AG04450 (cell line): ENCODE results near the gene CCNDBP1. TPM values are rescaled to one million over a fixed set of nuclear protein-coding genes. Genes with fewer than 3 reads are reported as not detected.
"Not testable (repeated sequence)": the region's sequence is repeated elsewhere in the genome, so short reads cannot be mapped to it uniquely, and the experiment has no call there.

Experiments used
- CTCF ChIA-PET: fragments of 300-600, 350-600 bp; formaldehyde crosslinking; extraction: SDS; loops from one replicate; lab custom pipeline; 2022; ENCODE audit warnings: antibody characterized with exemption, inconsistent platforms; lab: Charles Lee
- POLR2A ChIA-PET: fragments of 350-600 bp; formaldehyde crosslinking; extraction: SDS; loops from one replicate; lab custom pipeline; 2021; ENCODE audit warnings: antibody characterized with exemption, inconsistent platforms; lab: Yijun Ruan, JAX
- DNase-seq: peaks from one replicate; pipeline ENCODE4 v3.0.0-alpha.2; 2011; ENCODE audit warnings: low read depth, low spot score
- H3K27ac ChIP-seq: one replicate; pipeline ENCODE4 v1.5.1; 2012; ENCODE audit warnings: low read depth, low read length, control low read depth
- H3K27me3 ChIP-seq: one replicate; pipeline ENCODE4 v1.6.0; 2012; ENCODE audit warnings: low read length; ENCODE audit not compliant: control insufficient read depth, insufficient read depth
- H3K4me3 ChIP-seq: 2 replicates; pipeline ENCODE4 v1.5.1; 2011; ENCODE audit warnings: mild to moderate bottlenecking, low read depth, low read length, control low read depth
- H3K9me3 ChIP-seq: 2 replicates; pipeline ENCODE4 v1.5.1; 2012; ENCODE audit warnings: low read length; ENCODE audit not compliant: control insufficient read depth, insufficient read depth
- CTCF ChIP-seq: IDR thresholded peaks from 2 replicates; pipeline ENCODE4 v1.5.1; 2011; ENCODE audit warnings: low read depth, low read length, control low read depth, inconsistent platforms
- polyA plus RNA-seq: library from polyadenylated mRNA; depleted of rRNA; stranded (reverse); fragments of >200 nt; gene quantifications from 2 replicates; pipeline ENCODE4 v1.2.3, GENCODE V29; 2011

CCNDBP1 gene
- polyA plus RNA-seq, 1 experiment: 54.2 TPM

- DNase-seq: no peak
- POLR2A ChIA-PET: no interaction called here
- no peak for TF ChIP-seq CTCF
- Histone ChIP-seq H3K27ac (no peak overlapping the region), H3K4me3 (no peak overlapping the region), H3K27me3 (no peaks in the 10 kb centered on the region), H3K9me3 (no peaks in the 10 kb centered on the region; the same call in 1 of the 2 replicates)
- CTCF ChIA-PET: interaction anchor here (1.2 to 1.8 kb wide), 2 partner anchors 13 to 96 kb away, joined by 5 to 14 read pairs; no protein-coding TSS in a partner anchor
Observed at GRCh38 chr15:43190178-43190577, 5.0 kb downstream of the CCNDBP1 start.

- POLR2A ChIA-PET: no interaction called here
Observed at GRCh38 chr15:43193710-43194109, 8.5 kb downstream of the CCNDBP1 start.

GRCh38 chr15:43194795-43195194 is 9.6 kb downstream of the CCNDBP1 start:
- no peak overlapping the region for H3K27ac ChIP-seq
- CTCF ChIA-PET: interaction anchor here (1.5 to 3.1 kb wide), 3 partner anchors 9 to 91 kb away, joined by 13 to 25 read pairs (median 18); no protein-coding TSS in a partner anchor

More at GRCh38 chr15:43193710-43194109, 8.5 kb downstream of the CCNDBP1 start:
- Histone ChIP-seq H3K27ac (no peak overlapping the region), H3K4me3 (no peak overlapping the region), H3K27me3 (no peaks in the 10 kb centered on the region), H3K9me3 (peaks cover 2% of the 10 kb centered on the region; the same call in 1 of the 2 replicates)
- CTCF ChIA-PET: interaction anchor here (2.3 to 3.1 kb wide), 3 partner anchors 10 to 92 kb away, joined by 18 to 25 read pairs (median 21); no protein-coding TSS in a partner anchor
- DNase-seq: no peak
- no peak for TF ChIP-seq CTCF

GRCh38 chr15:43196760-43197548 is 11.8 kb downstream of the CCNDBP1 start:
- H3K27ac ChIP-seq: no peak overlapping the region
- H3K27me3 ChIP-seq: peaks cover 4% of the 10 kb centered on the region
- no peak for DNase-seq
- H3K9me3 ChIP-seq: peaks cover 5% of the 10 kb centered on the region; the same call in 1 of the 2 replicates
- ChIA-PET CTCF (interaction anchor here (1.2 kb wide), 1 partner anchor 88 kb away, joined by 3 read pairs; no protein-coding TSS in a partner anchor), POLR2A (no interaction called here)
- no peak overlapping the region for H3K4me3 ChIP-seq
- no peak for TF ChIP-seq CTCF

More at GRCh38 chr15:43194795-43195194, 9.6 kb downstream of the CCNDBP1 start:
- POLR2A ChIA-PET: no interaction called here
- H3K9me3 ChIP-seq: peaks cover 5% of the 10 kb centered on the region; the same call in 1 of the 2 replicates
- no peak for DNase-seq
- H3K27me3 ChIP-seq: no peaks in the 10 kb centered on the region
- no peak for TF ChIP-seq CTCF
- no peak overlapping the region for H3K4me3 ChIP-seq

- H3K27me3 ChIP-seq, H3K27ac ChIP-seq, POLR2A ChIA-PET, H3K9me3 ChIP-seq, H3K4me3 ChIP-seq, DNase-seq: not testable (repeated sequence)
- CTCF ChIA-PET: interaction anchor here (1.2 kb wide), 1 partner anchor 87 kb away, joined by 3 read pairs; no protein-coding TSS in a partner anchor
Observed at GRCh38 chr15:43197773-43198172, 12.6 kb downstream of the CCNDBP1 start.

- POLR2A ChIA-PET, H3K4me3 ChIP-seq, H3K27me3 ChIP-seq, DNase-seq, CTCF ChIA-PET, H3K27ac ChIP-seq, H3K9me3 ChIP-seq: not testable (repeated sequence)
Observed at GRCh38 chr15:43198556-43198955, 13.4 kb downstream of the CCNDBP1 start.
